DMS 273 (cell line): Measurements from ENCODE around the gene SNW1.
"Not testable (repeated sequence)": the region's sequence is repeated elsewhere in the genome, so short reads cannot be mapped to it uniquely, and the experiment has no call there.

Experiments used
- DNase-seq: peaks from one replicate; lab custom pipeline; 2025; ENCODE audit not compliant: unreplicated experiment; lab: John Stamatoyannopoulos, UW

The SNW1 gene

GRCh38 chr14:77760381-77761204 is at the start of gene SNW1:
TSS of gene SNW1 (minus strand) at chr14:77761156. CDS start at chr14:77761127, 29 bp downstream.
- DNase-seq: peak; percentile 98

GRCh38 chr14:77809011-77809410 is 48.1 kb upstream of the SNW1 start:
- no peak for DNase-seq

- no peak for DNase-seq
These were observed 47.3 kb upstream of the SNW1 start for GRCh38 chr14:77808250-77808649.

- DNase-seq: no peak
These were observed 44.8 kb upstream of the SNW1 start for GRCh38 chr14:77805706-77806105.

GRCh38 chr14:77804592-77804991 is 43.6 kb upstream of the SNW1 start:
- DNase-seq: peak; percentile 53

GRCh38 chr14:77800814-77801213 is 39.9 kb upstream of the SNW1 start:
- DNase-seq: no peak

GRCh38 chr14:77799863-77800730 is 39.1 kb upstream of the SNW1 start, which contains the start of gene ADCK1:
TSS of gene ADCK1 (plus strand) at chr14:77800109. CDS start at chr14:77818979, 18,870 bp downstream.
- peak; percentile 94 for DNase-seq

- DNase-seq: not testable (repeated sequence)
These were observed 38.5 kb upstream of the SNW1 start for GRCh38 chr14:77799456-77799855.

GRCh38 chr14:77794357-77794756 is 33.4 kb upstream of the SNW1 start:
- DNase-seq: no peak

- DNase-seq: not testable (repeated sequence)
These were observed 32.3 kb upstream of the SNW1 start for GRCh38 chr14:77793255-77793654.

- DNase-seq: no peak
These were observed 30.3 kb upstream of the SNW1 start for GRCh38 chr14:77791225-77791600.

- peak; percentile 96 for DNase-seq
These were observed 29.7 kb upstream of the SNW1 start for GRCh38 chr14:77790566-77791224.

- DNase-seq: no peak
These were observed 25.2 kb upstream of the SNW1 start for GRCh38 chr14:77786148-77786547.

GRCh38 chr14:77782202-77782601 is 21.2 kb upstream of the SNW1 start:
- no peak for DNase-seq

- DNase-seq: not testable (repeated sequence)
These were observed 13.0 kb upstream of the SNW1 start for GRCh38 chr14:77773966-77774365.

- DNase-seq: not testable (repeated sequence)
These were observed 7.6 kb upstream of the SNW1 start for GRCh38 chr14:77768442-77769069.

GRCh38 chr14:77763978-77764377 is 3.0 kb upstream of the SNW1 start:
- no peak for DNase-seq

- no peak for DNase-seq
These were observed 2.4 kb upstream of the SNW1 start for GRCh38 chr14:77763316-77763715.

- peak; percentile 58 for DNase-seq
These were observed 412 bp upstream of the SNW1 start for GRCh38 chr14:77761205-77761931.
